Neutrophil (primary cell): ENCODE results near the gene UBE4B.

ENCODE experiments used
- H3K27ac ChIP-seq: fragments of 200-600 bp; sonication (generic); 2 replicates; pipeline ENCODE4 v1.5.1; 2016; ENCODE audit warnings: mild to moderate bottlenecking, moderate library complexity
- H3K27me3 ChIP-seq: fragments of 200-600 bp; sonication (generic); 2 replicates; pipeline ENCODE4 v1.6.0; 2016; ENCODE audit warnings: mild to moderate bottlenecking
- H3K36me3 ChIP-seq: fragments of 200-600 bp; sonication (generic); 2 replicates; pipeline ENCODE4 v1.5.1; 2017
- H3K4me1 ChIP-seq, 2 experiments: fragments of 200-600 bp in 1 of 2; sonication (generic) in 1 of 2; 1 replicate in 1 of 2; 2 replicates in 1 of 2; pipeline versions ENCODE4 v1.5.1 to v1.6.1; 2013 to 2016; ENCODE audit warnings: low read depth in 1 of 2, low read length in 1 of 2, mild to moderate bottlenecking in 1 of 2, moderate library complexity in 1 of 2; ENCODE audit not compliant: control insufficient read depth in 1 of 2, insufficient read depth in 1 of 2
- H3K4me3 ChIP-seq, 2 experiments: fragments of 200-600 bp in 1 of 2; sonication (generic) in 1 of 2; 1 replicate in 1 of 2; 2 replicates in 1 of 2; pipeline ENCODE4 v1.5.1; 2013 to 2016; ENCODE audit warnings: low read depth in 1 of 2, low read length in 1 of 2, mild to moderate bottlenecking in 1 of 2, moderate library complexity in 1 of 2
- H3K9me3 ChIP-seq: fragments of 200-600 bp; sonication (generic); 2 replicates; pipeline ENCODE4 v1.5.1; 2016
- TF ChIP-seq, protein P1 (sequence below): fragments of 200-600 bp; sonication (generic); IDR thresholded peaks from 2 replicates; pipeline ENCODE4 v1.5.1; 2016; ENCODE audit warnings: antibody characterized with exemption

The UBE4B gene

GRCh38 chr1:10045480-10046355 is 13.0 kb downstream of the UBE4B start:
- Histone ChIP-seq H3K27ac (peak overlapping the region; percentile 44), H3K9me3 (no peaks in the 10 kb centered on the region), H3K27me3 (no peaks in the 10 kb centered on the region), H3K36me3 (peaks cover 27% of the 10 kb centered on the region), H3K4me1 (peaks cover 3 to 4% of the 10 kb centered on the region in 2 experiments), H3K4me3 (no peak overlapping the region)
- TF ChIP-seq, protein P1, sequence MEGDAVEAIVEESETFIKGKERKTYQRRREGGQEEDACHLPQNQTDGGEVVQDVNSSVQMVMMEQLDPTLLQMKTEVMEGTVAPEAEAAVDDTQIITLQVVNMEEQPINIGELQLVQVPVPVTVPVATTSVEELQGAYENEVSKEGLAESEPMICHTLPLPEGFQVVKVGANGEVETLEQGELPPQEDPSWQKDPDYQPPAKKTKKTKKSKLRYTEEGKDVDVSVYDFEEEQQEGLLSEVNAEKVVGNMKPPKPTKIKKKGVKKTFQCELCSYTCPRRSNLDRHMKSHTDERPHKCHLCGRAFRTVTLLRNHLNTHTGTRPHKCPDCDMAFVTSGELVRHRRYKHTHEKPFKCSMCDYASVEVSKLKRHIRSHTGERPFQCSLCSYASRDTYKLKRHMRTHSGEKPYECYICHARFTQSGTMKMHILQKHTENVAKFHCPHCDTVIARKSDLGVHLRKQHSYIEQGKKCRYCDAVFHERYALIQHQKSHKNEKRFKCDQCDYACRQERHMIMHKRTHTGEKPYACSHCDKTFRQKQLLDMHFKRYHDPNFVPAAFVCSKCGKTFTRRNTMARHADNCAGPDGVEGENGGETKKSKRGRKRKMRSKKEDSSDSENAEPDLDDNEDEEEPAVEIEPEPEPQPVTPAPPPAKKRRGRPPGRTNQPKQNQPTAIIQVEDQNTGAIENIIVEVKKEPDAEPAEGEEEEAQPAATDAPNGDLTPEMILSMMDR: no peak

- no peaks in the 10 kb centered on the region for H3K27me3 ChIP-seq
- no peaks in the 10 kb centered on the region for H3K9me3 ChIP-seq
- peaks cover 33% of the 10 kb centered on the region for H3K36me3 ChIP-seq
- TF ChIP-seq, protein P1: no peak
- H3K4me3 ChIP-seq: no peak overlapping the region
- peak overlapping the region; percentile 44 for H3K27ac ChIP-seq
- H3K4me1 ChIP-seq: peaks cover 3 to 4% of the 10 kb centered on the region in 2 experiments
These were observed 13.8 kb downstream of the UBE4B start for GRCh38 chr1:10046356-10047085.

DNA sequence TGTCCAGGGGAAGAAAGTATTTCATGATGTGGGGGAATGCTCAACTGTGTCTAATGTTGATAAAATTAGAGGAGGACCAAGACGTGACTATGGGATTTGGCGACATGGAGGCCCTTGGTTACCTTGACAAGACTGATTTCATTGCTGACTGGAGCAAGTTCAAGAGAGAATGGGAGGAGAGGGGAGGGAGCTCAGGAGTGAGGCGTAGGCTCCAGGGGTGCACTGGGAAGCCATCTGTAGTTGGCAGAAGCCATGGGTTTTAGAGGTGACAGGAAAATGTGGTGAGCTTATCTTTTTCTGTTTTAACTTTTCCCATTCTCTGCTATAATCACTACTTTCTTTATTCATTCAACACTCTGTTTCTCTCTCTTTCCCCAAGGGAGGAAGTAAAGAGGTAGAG is 15.8 kb downstream of the UBE4B start:
- H3K27me3 ChIP-seq: no peaks in the 10 kb centered on the region
- H3K36me3 ChIP-seq: peaks cover 27% of the 10 kb centered on the region
- peaks cover 1 to 3% of the 10 kb centered on the region in 2 experiments for H3K4me1 ChIP-seq
- H3K4me3 ChIP-seq: no peak overlapping the region
- H3K27ac ChIP-seq: no peak overlapping the region
- TF ChIP-seq, protein P1: no peak
- no peaks in the 10 kb centered on the region for H3K9me3 ChIP-seq

DNA sequence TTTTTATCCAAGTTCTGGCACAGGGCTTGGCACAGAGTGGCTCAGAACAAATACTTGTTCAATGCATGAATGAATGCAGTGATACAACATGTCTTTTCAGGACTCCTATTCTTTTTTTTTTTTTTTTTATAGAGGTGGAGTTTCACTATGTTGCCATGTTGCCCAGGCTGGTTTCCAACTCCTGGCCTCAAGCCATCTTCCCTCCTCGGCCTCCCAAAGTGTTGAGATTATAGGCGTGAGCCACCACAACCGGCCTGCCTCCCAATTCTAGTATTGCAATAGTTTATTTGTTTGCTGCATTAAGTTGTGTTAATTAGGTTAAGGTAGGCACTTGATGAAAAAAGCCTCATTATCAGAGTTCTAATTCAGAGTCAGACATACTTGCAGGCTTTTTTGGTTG is 17.9 kb downstream of the UBE4B start:
- no peak overlapping the region for H3K27ac ChIP-seq
- H3K9me3 ChIP-seq: no peaks in the 10 kb centered on the region
- H3K27me3 ChIP-seq: no peaks in the 10 kb centered on the region
- H3K36me3 ChIP-seq: peaks cover 13% of the 10 kb centered on the region
- TF ChIP-seq, protein P1: no peak
- no peak overlapping the region for H3K4me3 ChIP-seq
- peaks cover 4 to 5% of the 10 kb centered on the region in 2 experiments for H3K4me1 ChIP-seq

DNA sequence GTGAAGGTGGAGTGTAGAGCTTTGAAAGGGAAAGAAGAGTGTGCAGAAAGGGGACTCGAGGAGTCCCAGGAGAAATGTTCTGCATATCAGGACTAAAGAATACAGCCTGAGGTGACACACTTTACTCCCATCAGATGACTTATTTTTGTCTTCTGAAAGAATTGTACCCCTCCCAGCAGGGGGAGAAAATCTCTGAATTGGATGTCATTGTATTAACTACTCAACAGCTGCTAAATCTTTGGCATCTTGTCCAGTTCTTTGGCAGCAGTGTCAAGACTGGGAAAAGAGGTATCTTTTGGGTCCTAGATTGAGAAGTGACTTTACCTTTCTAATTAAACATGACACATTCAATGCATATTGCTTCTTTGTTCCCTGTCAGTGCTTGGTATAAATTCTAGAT is 18.9 kb downstream of the UBE4B start:
- TF ChIP-seq, protein P1: no peak
- H3K27ac ChIP-seq: no peak overlapping the region
- H3K27me3 ChIP-seq: no peaks in the 10 kb centered on the region
- no peak overlapping the region for H3K4me3 ChIP-seq
- H3K9me3 ChIP-seq: no peaks in the 10 kb centered on the region
- H3K36me3 ChIP-seq: peaks cover 13% of the 10 kb centered on the region
- peaks cover 15 to 16% of the 10 kb centered on the region in 2 experiments for H3K4me1 ChIP-seq
